CD4-positive, alpha-beta T cell (primary cell): Measurements from ENCODE around the gene ARHGEF19. TPM values are rescaled to one million over a fixed set of nuclear protein-coding genes. Genes with fewer than 3 reads are reported as not detected.
"Not testable (repeated sequence)": the region's sequence is repeated elsewhere in the genome, so short reads cannot be mapped to it uniquely, and the experiment has no call there.

Experiments used
- ATAC-seq: fragments of 200-7000 bp; cut with Tn5 transposase; one replicate; pipeline ENCODE4 v1.10.0; 2022; ENCODE audit warnings: mild to moderate bottlenecking; ENCODE audit not compliant: poor library complexity
- CTCF ChIA-PET: fragments of 350-600 bp; sonication (Branson Sonifier 250); formaldehyde crosslinking; loops from one replicate; lab custom pipeline; 2021; ENCODE audit warnings: antibody characterized with exemption, inconsistent platforms; lab: Charles Lee
- POLR2A ChIA-PET: fragments of 350-600 bp; sonication (Branson Sonifier 250); formaldehyde crosslinking; loops from one replicate; lab custom pipeline; 2021; ENCODE audit warnings: antibody characterized with exemption, inconsistent platforms; lab: Charles Lee
- DNase-seq, 14 experiments: peaks; one replicate each; pipeline ENCODE4 v3.0.0-alpha.2; 2013 to 2020; ENCODE audit warnings: mixed read lengths in 2 of 14
- H3K27ac ChIP-seq, 2 donors: one replicate each; pipeline versions ENCODE4 v1.5.1 to v1.7.0; 2013; ENCODE audit warnings: low read length in 2 of 2, low read depth in 1 of 2, mild to moderate bottlenecking in 1 of 2
- H3K27me3 ChIP-seq, 2 experiments: 1 replicate in 1 of 2; 2 replicates in 1 of 2; pipeline versions ENCODE4 v1.6.1 to v1.7.0; 2013; ENCODE audit warnings: low read length in 2 of 2, control low read depth in 1 of 2, mild to moderate bottlenecking in 1 of 2, moderate library complexity in 1 of 2; ENCODE audit not compliant: insufficient read depth in 2 of 2, control insufficient read depth in 1 of 2
- H3K36me3 ChIP-seq: one replicate; pipeline ENCODE4 v1.6.1; 2013; ENCODE audit warnings: low read length, control low read depth; ENCODE audit not compliant: insufficient read depth
- H3K4me1 ChIP-seq: one replicate; pipeline ENCODE4 v1.6.1; 2013; ENCODE audit warnings: low read length, control low read depth; ENCODE audit not compliant: insufficient read depth
- H3K4me3 ChIP-seq: one replicate; pipeline ENCODE4 v1.5.1; 2013; ENCODE audit warnings: mild to moderate bottlenecking, low read length, moderate library complexity
- H3K9me3 ChIP-seq, 2 experiments: 1 replicate in 1 of 2; 2 replicates in 1 of 2; pipeline versions ENCODE4 v1.6.1 to v1.7.0; 2013; ENCODE audit warnings: low read length in 2 of 2, mild to moderate bottlenecking in 2 of 2, control low read depth in 1 of 2, moderate library complexity in 1 of 2; ENCODE audit not compliant: control insufficient read depth in 1 of 2, insufficient read depth in 1 of 2
- H3K27ac Mint-ChIP-seq: one replicate; pipeline ENCODE4 v1.8.0; 2020; ENCODE audit warnings: mixed read lengths
- H3K27me3 Mint-ChIP-seq: one replicate; pipeline ENCODE4 v1.8.0; 2021; ENCODE audit warnings: mixed read lengths
- H3K36me3 Mint-ChIP-seq: one replicate; pipeline ENCODE4 v1.8.0; 2021; ENCODE audit warnings: low read depth, mixed read lengths
- H3K4me1 Mint-ChIP-seq: one replicate; pipeline ENCODE4 v1.8.0; 2021; ENCODE audit warnings: low read depth, mixed read lengths
- H3K4me3 Mint-ChIP-seq: one replicate; pipeline ENCODE4 v1.8.0; 2020; ENCODE audit warnings: mild to moderate bottlenecking, mixed read lengths
- H3K9me3 Mint-ChIP-seq: one replicate; pipeline ENCODE4 v1.8.0; 2020; ENCODE audit warnings: mixed read lengths
- CTCF ChIP-seq: fragments of 200-600 bp; IDR thresholded peaks from one replicate; pipeline ENCODE4 v1.8.0; 2022; ENCODE audit warnings: antibody characterized with exemption, mild to moderate bottlenecking
- intact Hi-C, 2 experiments: fragments of 100-400 bp; cut with DNase I in 1 of 2; cut with micrococcal nuclease in 1 of 2; formaldehyde crosslinking; loops; one replicate each; pipeline versions ENCODE4 v1.15.1 to v1.9.0; 2023 to 2025; cut with DNase I, micrococcal nuclease
- total RNA-seq, 174 experiments: library from RNA in 2 of 174; stranded (reverse) in 2 of 174; gene quantifications; one replicate each; pipeline ENCODE4 v1.2.3 and lab custom pipeline; 2021 to 2026

The ARHGEF19 gene
- total RNA-seq, 2 experiments from 2014 or later: 3.8 to 5.8 TPM

- Histone ChIP-seq H3K27me3 (no peaks in the 10 kb centered on the region), H3K9me3 (no peaks in the 10 kb centered on the region), H3K27ac (no peak overlapping the region), H3K4me1 (no peaks in the 10 kb centered on the region), H3K4me3 (no peak overlapping the region), H3K36me3 (peaks cover 33% of the 10 kb centered on the region)
- Mint-ChIP-seq H3K4me1 (no peaks in the 10 kb centered on the region), H3K27me3 (no peaks in the 10 kb centered on the region), H3K36me3 (peaks cover 45% of the 10 kb centered on the region), H3K9me3 (no peaks in the 10 kb centered on the region), H3K27ac (peak overlapping the region; percentile 27), H3K4me3 (no peak overlapping the region)
- DNase-seq (no peak), ATAC-seq (no peak)
- ChIA-PET CTCF (no interaction called here), POLR2A (no interaction called here)
- no peak for TF ChIP-seq CTCF
- intact Hi-C loops: no loop called here
These were observed 46.2 kb upstream of the ARHGEF19 start for GRCh38 chr1:16258591-16259135.

GRCh38 chr1:16257968-16258367 is 45.5 kb upstream of the ARHGEF19 start:
- Mint-ChIP-seq H3K27me3 (no peaks in the 10 kb centered on the region), H3K27ac (no peak overlapping the region), H3K9me3 (no peaks in the 10 kb centered on the region), H3K36me3 (peaks cover 51% of the 10 kb centered on the region), H3K4me1 (no peaks in the 10 kb centered on the region), H3K4me3 (no peak overlapping the region)
- intact Hi-C loops: no loop called here
- peaks cover 38% of the 10 kb centered on the region for H3K36me3 ChIP-seq
- H3K27ac ChIP-seq: no peak overlapping the region
- TF ChIP-seq CTCF: no peak
- DNase-seq: no peak
- H3K4me1 ChIP-seq: no peaks in the 10 kb centered on the region
- no peak overlapping the region for H3K4me3 ChIP-seq
- H3K9me3 ChIP-seq: no peaks in the 10 kb centered on the region
- ATAC-seq: no peak
- ChIA-PET POLR2A (no interaction called here), CTCF (no interaction called here)
- H3K27me3 ChIP-seq: no peaks in the 10 kb centered on the region

- H3K4me1 Mint-ChIP-seq, H3K27me3 ChIP-seq, H3K4me1 ChIP-seq, H3K4me3 Mint-ChIP-seq, H3K27me3 Mint-ChIP-seq, H3K9me3 ChIP-seq, H3K9me3 Mint-ChIP-seq, ATAC-seq, CTCF ChIA-PET, H3K27ac ChIP-seq, H3K4me3 ChIP-seq, DNase-seq, POLR2A ChIA-PET, intact Hi-C loops: not testable (repeated sequence)
- peaks cover 56% of the 10 kb centered on the region for H3K36me3 Mint-ChIP-seq
- H3K36me3 ChIP-seq: peaks cover 42% of the 10 kb centered on the region
- H3K27ac Mint-ChIP-seq: peak overlapping the region; percentile 33
These were observed 45.1 kb upstream of the ARHGEF19 start for GRCh38 chr1:16257556-16257955.

GRCh38 chr1:16256478-16256877 is 44.0 kb upstream of the ARHGEF19 start:
- Histone ChIP-seq H3K27ac (no peak overlapping the region), H3K4me1 (no peaks in the 10 kb centered on the region), H3K4me3 (no peak overlapping the region), H3K36me3 (peaks cover 53% of the 10 kb centered on the region), H3K27me3 (no peaks in the 10 kb centered on the region), H3K9me3 (no peaks in the 10 kb centered on the region)
- Mint-ChIP-seq H3K9me3 (no peaks in the 10 kb centered on the region), H3K36me3 (peaks cover 65% of the 10 kb centered on the region), H3K4me1 (peaks cover 4% of the 10 kb centered on the region), H3K4me3 (no peak overlapping the region), H3K27ac (peak overlapping the region; percentile 35), H3K27me3 (no peaks in the 10 kb centered on the region)
- intact Hi-C loops: no loop called here
- ATAC-seq (no peak), DNase-seq (no peak)
- ChIA-PET POLR2A (no interaction called here), CTCF (no interaction called here)
- TF ChIP-seq CTCF: no peak
